Measurements from ENCODE around the gene CCDC178.

DNA sequence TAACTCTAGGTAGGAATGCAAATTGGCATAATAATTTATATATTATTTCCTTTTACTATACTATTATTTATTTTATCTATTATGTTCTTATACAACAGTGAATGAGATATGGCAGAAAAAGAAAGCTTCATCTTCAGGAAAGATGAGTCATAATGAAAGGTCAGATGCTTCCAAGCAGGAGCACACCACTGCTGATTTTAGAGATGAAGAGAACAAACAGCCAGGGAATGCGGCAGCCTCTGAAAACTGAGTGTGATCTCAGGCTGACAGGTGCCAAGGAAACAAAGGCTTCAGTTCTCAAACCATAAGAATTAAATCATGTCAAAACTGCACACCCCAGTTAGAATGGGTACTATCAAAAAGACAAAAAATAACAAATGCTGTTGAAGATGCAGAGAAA lies 149.0 kb downstream of the CCDC178 start:
- TF ChIP-seq, protein P1, sequence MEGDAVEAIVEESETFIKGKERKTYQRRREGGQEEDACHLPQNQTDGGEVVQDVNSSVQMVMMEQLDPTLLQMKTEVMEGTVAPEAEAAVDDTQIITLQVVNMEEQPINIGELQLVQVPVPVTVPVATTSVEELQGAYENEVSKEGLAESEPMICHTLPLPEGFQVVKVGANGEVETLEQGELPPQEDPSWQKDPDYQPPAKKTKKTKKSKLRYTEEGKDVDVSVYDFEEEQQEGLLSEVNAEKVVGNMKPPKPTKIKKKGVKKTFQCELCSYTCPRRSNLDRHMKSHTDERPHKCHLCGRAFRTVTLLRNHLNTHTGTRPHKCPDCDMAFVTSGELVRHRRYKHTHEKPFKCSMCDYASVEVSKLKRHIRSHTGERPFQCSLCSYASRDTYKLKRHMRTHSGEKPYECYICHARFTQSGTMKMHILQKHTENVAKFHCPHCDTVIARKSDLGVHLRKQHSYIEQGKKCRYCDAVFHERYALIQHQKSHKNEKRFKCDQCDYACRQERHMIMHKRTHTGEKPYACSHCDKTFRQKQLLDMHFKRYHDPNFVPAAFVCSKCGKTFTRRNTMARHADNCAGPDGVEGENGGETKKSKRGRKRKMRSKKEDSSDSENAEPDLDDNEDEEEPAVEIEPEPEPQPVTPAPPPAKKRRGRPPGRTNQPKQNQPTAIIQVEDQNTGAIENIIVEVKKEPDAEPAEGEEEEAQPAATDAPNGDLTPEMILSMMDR (IDR thresholded peaks at IDR 0.05; ENCODE audit: poor library complexity, severe bottlenecking) = no peak
- TF ChIP-seq MXI1 (conservative IDR thresholded peaks at IDR 0.05; ENCODE audit: poor library complexity, severe bottlenecking) (no peak), EZH2 (IDR thresholded peaks at IDR 0.05; ENCODE audit: borderline replicate concordance, insufficient read depth, low read length, poor library complexity, severe bottlenecking) (no peak), SMC3 (conservative IDR thresholded peaks at IDR 0.05; ENCODE audit: poor library complexity) (no peak), EP300 (conservative IDR thresholded peaks at IDR 0.05; ENCODE audit: poor library complexity, severe bottlenecking) (peak; percentile 17), POLR2AphosphoS5 (IDR thresholded peaks at IDR 0.05) (no peak), TAF1 (IDR thresholded peaks at IDR 0.05; ENCODE audit: low read depth) (no peak), RAD21 (conservative IDR thresholded peaks at IDR 0.05) (no peak)
- TF ChIP-seq, protein P2, sequence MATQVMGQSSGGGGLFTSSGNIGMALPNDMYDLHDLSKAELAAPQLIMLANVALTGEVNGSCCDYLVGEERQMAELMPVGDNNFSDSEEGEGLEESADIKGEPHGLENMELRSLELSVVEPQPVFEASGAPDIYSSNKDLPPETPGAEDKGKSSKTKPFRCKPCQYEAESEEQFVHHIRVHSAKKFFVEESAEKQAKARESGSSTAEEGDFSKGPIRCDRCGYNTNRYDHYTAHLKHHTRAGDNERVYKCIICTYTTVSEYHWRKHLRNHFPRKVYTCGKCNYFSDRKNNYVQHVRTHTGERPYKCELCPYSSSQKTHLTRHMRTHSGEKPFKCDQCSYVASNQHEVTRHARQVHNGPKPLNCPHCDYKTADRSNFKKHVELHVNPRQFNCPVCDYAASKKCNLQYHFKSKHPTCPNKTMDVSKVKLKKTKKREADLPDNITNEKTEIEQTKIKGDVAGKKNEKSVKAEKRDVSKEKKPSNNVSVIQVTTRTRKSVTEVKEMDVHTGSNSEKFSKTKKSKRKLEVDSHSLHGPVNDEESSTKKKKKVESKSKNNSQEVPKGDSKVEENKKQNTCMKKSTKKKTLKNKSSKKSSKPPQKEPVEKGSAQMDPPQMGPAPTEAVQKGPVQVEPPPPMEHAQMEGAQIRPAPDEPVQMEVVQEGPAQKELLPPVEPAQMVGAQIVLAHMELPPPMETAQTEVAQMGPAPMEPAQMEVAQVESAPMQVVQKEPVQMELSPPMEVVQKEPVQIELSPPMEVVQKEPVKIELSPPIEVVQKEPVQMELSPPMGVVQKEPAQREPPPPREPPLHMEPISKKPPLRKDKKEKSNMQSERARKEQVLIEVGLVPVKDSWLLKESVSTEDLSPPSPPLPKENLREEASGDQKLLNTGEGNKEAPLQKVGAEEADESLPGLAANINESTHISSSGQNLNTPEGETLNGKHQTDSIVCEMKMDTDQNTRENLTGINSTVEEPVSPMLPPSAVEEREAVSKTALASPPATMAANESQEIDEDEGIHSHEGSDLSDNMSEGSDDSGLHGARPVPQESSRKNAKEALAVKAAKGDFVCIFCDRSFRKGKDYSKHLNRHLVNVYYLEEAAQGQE (IDR thresholded peaks at IDR 0.05; ENCODE audit: borderline replicate concordance) = no peak
